DND-41 (cell line): Measurements from ENCODE around the gene CPNE5.
"Not testable (repeated sequence)": the region's sequence is repeated elsewhere in the genome, so short reads cannot be mapped to it uniquely, and the experiment has no call there.

Source experiments
- ATAC-seq: fragments of 200-7000 bp; cut with Tn5 transposase; 3 replicates; pipeline ENCODE4 v1.9.1; 2021; ENCODE audit warnings: low read depth; ENCODE audit not compliant: insufficient read depth
- DNase-seq: peaks from one replicate; pipeline ENCODE4 v3.0.0-alpha.2; 2020
- H2AFZ ChIP-seq: 2 replicates; pipeline ENCODE4 v1.6.0; 2012; ENCODE audit warnings: low read depth, low read length
- H3K27ac ChIP-seq: 2 replicates; pipeline ENCODE4 v1.5.1; 2012; ENCODE audit warnings: low read length, inconsistent platforms
- H3K27me3 ChIP-seq: fragments of 200-600 bp; sonication (generic); 2 replicates; pipeline ENCODE4 v1.6.0; 2012; ENCODE audit warnings: low read length, mild to moderate bottlenecking, inconsistent platforms; ENCODE audit not compliant: insufficient read depth, poor library complexity
- H3K36me3 ChIP-seq: 2 replicates; pipeline ENCODE4 v1.5.1; 2012; ENCODE audit warnings: low read length, inconsistent platforms; ENCODE audit not compliant: insufficient read depth
- H3K4me1 ChIP-seq: 2 replicates; pipeline ENCODE4 v1.5.1; 2012; ENCODE audit warnings: mild to moderate bottlenecking, low read length; ENCODE audit not compliant: insufficient read depth
- H3K4me2 ChIP-seq: 2 replicates; pipeline ENCODE4 v1.6.0; 2012; ENCODE audit warnings: mild to moderate bottlenecking, moderate library complexity, low read length, inconsistent platforms; ENCODE audit not compliant: insufficient read depth
- H3K4me3 ChIP-seq, 2 experiments: fragments of 200-600 bp in 1 of 2; shearing (Covaris generic) in 1 of 2; 2 replicates each; pipeline ENCODE4 v1.5.1; 2012 to 2016; ENCODE audit warnings: inconsistent platforms in 2 of 2, low read length in 2 of 2, mild to moderate bottlenecking in 2 of 2, low read depth in 1 of 2, moderate library complexity in 1 of 2
- H3K79me2 ChIP-seq: 2 replicates; pipeline ENCODE4 v1.6.0; 2012; ENCODE audit warnings: low read length, inconsistent platforms; ENCODE audit not compliant: insufficient read depth
- H3K9ac ChIP-seq: 2 replicates; pipeline ENCODE4 v1.6.0; 2012; ENCODE audit warnings: low read depth, mild to moderate bottlenecking, inconsistent platforms, low read length, moderate library complexity
- H3K9me3 ChIP-seq: 2 replicates; pipeline ENCODE4 v1.5.1; 2012; ENCODE audit warnings: low read length, moderate library complexity, mild to moderate bottlenecking, inconsistent platforms; ENCODE audit not compliant: insufficient read depth, severe bottlenecking
- H4K20me1 ChIP-seq: 2 replicates; pipeline ENCODE4 v1.6.0; 2012; ENCODE audit warnings: low read length; ENCODE audit not compliant: insufficient read depth
- EZH2 ChIP-seq: IDR thresholded peaks from 3 replicates; pipeline ENCODE4 v1.6.1; 2012; ENCODE audit warnings: borderline replicate concordance, low read depth, mild to moderate bottlenecking, moderate library complexity, low read length, inconsistent platforms; ENCODE audit not compliant: severe bottlenecking
- TF ChIP-seq, protein P1 (sequence below): IDR thresholded peaks from 2 replicates; pipeline ENCODE4 v1.5.1; 2012; ENCODE audit warnings: borderline replicate concordance, low read length, moderate library complexity, mild to moderate bottlenecking; ENCODE audit not compliant: poor library complexity, severe bottlenecking; ENCODE audit errors: extremely low read depth

Gene CPNE5

DNA sequence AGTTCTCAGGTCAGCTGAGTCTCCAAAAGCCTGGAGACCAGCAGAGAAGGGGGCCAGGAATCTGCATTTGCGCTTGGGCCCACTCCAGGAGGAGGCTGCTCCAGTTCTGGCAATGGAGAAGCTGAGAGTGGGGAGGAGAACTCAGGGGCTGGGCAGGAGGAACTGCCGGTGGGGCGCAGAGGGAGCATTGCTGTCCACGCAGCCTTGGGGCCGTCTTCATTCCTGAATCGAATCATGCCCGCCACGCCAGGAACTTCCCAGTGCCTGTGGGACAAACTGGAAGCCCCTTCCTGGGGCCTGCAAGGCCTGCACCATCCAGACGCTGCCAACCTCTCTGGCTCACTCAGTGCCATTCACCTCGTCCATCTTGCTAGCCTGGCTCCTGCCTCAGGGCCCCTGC lies 124.7 kb downstream of the CPNE5 start:
- ATAC-seq (no peak), DNase-seq (no peak)
- Histone ChIP-seq H3K9ac (no peak overlapping the region), H4K20me1 (no peaks in the 10 kb centered on the region), H3K27me3 (no peaks in the 10 kb centered on the region), H2AFZ (no peak overlapping the region), H3K36me3 (no peaks in the 10 kb centered on the region), H3K4me1 (no peaks in the 10 kb centered on the region), H3K4me2 (no peak overlapping the region), H3K4me3 (no peak overlapping the region), H3K79me2 (no peaks in the 10 kb centered on the region), H3K27ac (no peak overlapping the region), H3K9me3 (no peaks in the 10 kb centered on the region)
- TF ChIP-seq, protein P1, sequence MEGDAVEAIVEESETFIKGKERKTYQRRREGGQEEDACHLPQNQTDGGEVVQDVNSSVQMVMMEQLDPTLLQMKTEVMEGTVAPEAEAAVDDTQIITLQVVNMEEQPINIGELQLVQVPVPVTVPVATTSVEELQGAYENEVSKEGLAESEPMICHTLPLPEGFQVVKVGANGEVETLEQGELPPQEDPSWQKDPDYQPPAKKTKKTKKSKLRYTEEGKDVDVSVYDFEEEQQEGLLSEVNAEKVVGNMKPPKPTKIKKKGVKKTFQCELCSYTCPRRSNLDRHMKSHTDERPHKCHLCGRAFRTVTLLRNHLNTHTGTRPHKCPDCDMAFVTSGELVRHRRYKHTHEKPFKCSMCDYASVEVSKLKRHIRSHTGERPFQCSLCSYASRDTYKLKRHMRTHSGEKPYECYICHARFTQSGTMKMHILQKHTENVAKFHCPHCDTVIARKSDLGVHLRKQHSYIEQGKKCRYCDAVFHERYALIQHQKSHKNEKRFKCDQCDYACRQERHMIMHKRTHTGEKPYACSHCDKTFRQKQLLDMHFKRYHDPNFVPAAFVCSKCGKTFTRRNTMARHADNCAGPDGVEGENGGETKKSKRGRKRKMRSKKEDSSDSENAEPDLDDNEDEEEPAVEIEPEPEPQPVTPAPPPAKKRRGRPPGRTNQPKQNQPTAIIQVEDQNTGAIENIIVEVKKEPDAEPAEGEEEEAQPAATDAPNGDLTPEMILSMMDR: no peak
- TF ChIP-seq EZH2: no peak

DNA sequence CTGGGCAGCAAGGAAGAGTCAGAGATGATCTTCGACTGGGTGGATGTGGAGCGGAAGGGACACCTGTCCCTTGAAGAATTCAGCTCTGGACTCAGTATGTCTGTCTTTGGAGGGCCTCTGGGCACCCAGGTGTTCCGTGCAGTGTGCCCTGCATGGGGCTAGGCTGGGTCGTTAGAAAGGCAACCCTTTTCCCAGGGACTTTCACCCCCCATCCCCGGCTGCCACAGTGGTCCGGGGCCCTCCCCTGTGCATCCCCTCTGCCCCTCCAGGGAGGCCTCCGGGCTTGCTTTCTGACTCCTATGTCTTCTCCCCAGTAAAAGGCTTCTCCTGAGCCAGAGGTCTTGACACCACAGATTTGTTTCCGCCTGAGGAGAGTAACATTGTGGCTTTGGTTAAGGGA lies 125.4 kb downstream of the CPNE5 start:
- H3K36me3 ChIP-seq: no peaks in the 10 kb centered on the region
- no peaks in the 10 kb centered on the region for H3K4me1 ChIP-seq
- no peaks in the 10 kb centered on the region for H3K79me2 ChIP-seq
- TF ChIP-seq, protein P1: no peak
- no peak for TF ChIP-seq EZH2
- H2AFZ ChIP-seq: no peak overlapping the region
- H4K20me1 ChIP-seq: no peaks in the 10 kb centered on the region
- ATAC-seq: no peak
- H3K27me3 ChIP-seq: no peaks in the 10 kb centered on the region
- no peak overlapping the region for H3K9ac ChIP-seq
- no peak overlapping the region for H3K4me2 ChIP-seq
- no peak overlapping the region for H3K4me3 ChIP-seq
- H3K27ac ChIP-seq: no peak overlapping the region
- no peaks in the 10 kb centered on the region for H3K9me3 ChIP-seq
- DNase-seq: no peak

GRCh38 chr6:36712816-36713215 lies 126.4 kb downstream of the CPNE5 start:
- Histone ChIP-seq H3K27ac (no peak overlapping the region), H3K79me2 (no peaks in the 10 kb centered on the region), H3K4me2 (no peak overlapping the region), H3K36me3 (no peaks in the 10 kb centered on the region), H3K4me1 (no peaks in the 10 kb centered on the region), H3K4me3 (no peak overlapping the region), H3K9me3 (no peaks in the 10 kb centered on the region), H3K27me3 (no peaks in the 10 kb centered on the region), H3K9ac (no peak overlapping the region), H2AFZ (no peak overlapping the region), H4K20me1 (no peaks in the 10 kb centered on the region)
- no peak for DNase-seq
- TF ChIP-seq EZH2: no peak
- TF ChIP-seq, protein P1: no peak
- ATAC-seq: no peak

DNA sequence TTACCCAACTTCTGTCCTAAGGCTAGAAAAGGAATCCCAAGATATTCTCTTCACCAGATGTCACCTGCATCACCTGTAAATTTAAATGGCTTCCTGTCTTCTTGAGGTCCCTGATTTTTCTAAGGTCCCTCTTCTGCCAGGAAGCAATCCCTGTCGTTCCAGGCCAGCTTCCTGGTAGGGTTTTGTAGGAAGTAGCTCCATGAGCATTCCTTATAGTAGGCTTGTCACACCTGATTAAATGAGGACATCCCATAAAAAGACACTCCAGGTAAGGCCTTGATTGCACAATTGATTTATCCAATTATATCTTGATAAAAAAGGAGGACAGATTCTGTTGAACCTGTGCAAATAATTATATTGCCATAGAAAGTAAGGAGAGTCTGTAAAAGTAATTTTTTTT lies 132.9 kb downstream of the CPNE5 start:
- DNase-seq: no peak
- Histone ChIP-seq H2AFZ (no peak overlapping the region), H3K79me2 (no peaks in the 10 kb centered on the region), H4K20me1 (no peaks in the 10 kb centered on the region), H3K9me3 (no peaks in the 10 kb centered on the region), H3K27ac (no peak overlapping the region), H3K9ac (no peak overlapping the region), H3K4me2 (no peak overlapping the region), H3K4me3 (no peak overlapping the region), H3K4me1 (no peaks in the 10 kb centered on the region), H3K27me3 (no peaks in the 10 kb centered on the region), H3K36me3 (no peaks in the 10 kb centered on the region)
- no peak for ATAC-seq
- TF ChIP-seq EZH2: no peak
- TF ChIP-seq, protein P1: no peak

GRCh38 chr6:36704961-36705577 lies 134.2 kb downstream of the CPNE5 start:
- not testable (repeated sequence) for H3K27me3 ChIP-seq, H3K36me3 ChIP-seq, H4K20me1 ChIP-seq, H3K79me2 ChIP-seq, H3K4me1 ChIP-seq, DNase-seq, H3K9ac ChIP-seq, H3K4me3 ChIP-seq, H2AFZ ChIP-seq, H3K9me3 ChIP-seq, H3K27ac ChIP-seq, ATAC-seq, H3K4me2 ChIP-seq
